Heart left ventricle (tissue), 16 donors: ENCODE data around the gene UBR3. TPM values are rescaled to one million over a fixed set of nuclear protein-coding genes. Genes with fewer than 3 reads are reported as not detected.
"Not testable (repeated sequence)": the region's sequence is repeated elsewhere in the genome, so short reads cannot be mapped to it uniquely, and the experiment has no call there.

ENCODE experiments used
- ATAC-seq, 4 donors: fragments of 200-7000 bp; cut with Tn5 transposase; one replicate each; pipeline ENCODE4 v1.9.1; 2020 to 2022; ENCODE audit warnings: moderate library complexity in 4 of 4, mild to moderate bottlenecking in 3 of 4, moderate number of reproducible peaks in 1 of 4
- DNase-seq, 5 donors: peaks; one replicate each; pipeline ENCODE4 v3.0.0-alpha.2; 2020
- H3K27ac ChIP-seq, 12 donors: fragments of 200-600 bp; sonication (generic) in 4 of 12; one replicate each; pipeline versions ENCODE4 v1.5.0 to v1.8.0; 2016 to 2022; ENCODE audit warnings: mild to moderate bottlenecking in 2 of 12
- H3K27me3 ChIP-seq, 9 donors: fragments of 200-600 bp; sonication (generic) in 2 of 9; one replicate each; pipeline versions ENCODE4 v1.5.1 to v1.8.0; 2016 to 2022; ENCODE audit warnings: mild to moderate bottlenecking in 3 of 9
- H3K36me3 ChIP-seq, 9 donors: fragments of 200-600 bp; sonication (generic) in 2 of 9; one replicate each; pipeline versions ENCODE4 v1.5.0 to v1.8.0; 2018 to 2022; ENCODE audit warnings: mild to moderate bottlenecking in 2 of 9
- H3K4me1 ChIP-seq, 12 donors: fragments of 200-600 bp; sonication (generic) in 4 of 12; one replicate each; pipeline versions ENCODE4 v1.5.0 to v1.8.0; 2016 to 2022; ENCODE audit warnings: mild to moderate bottlenecking in 3 of 12
- H3K4me3 ChIP-seq, 12 donors: fragments of 200-600 bp; sonication (generic) in 4 of 12; one replicate each; pipeline versions ENCODE4 v1.5.0 to v1.8.0; 2017 to 2022; ENCODE audit warnings: mild to moderate bottlenecking in 9 of 12, moderate library complexity in 4 of 12
- H3K9me3 ChIP-seq, 12 donors: fragments of 200-600 bp; sonication (generic) in 4 of 12; one replicate each; pipeline versions ENCODE4 v1.5.0 to v1.8.0; 2016 to 2022; ENCODE audit warnings: mild to moderate bottlenecking in 1 of 12
- CTCF ChIP-seq, 12 donors: fragments of 200-600 bp; sonication (generic) in 4 of 12; IDR thresholded peaks; one replicate each; pipeline versions ENCODE4 v1.5.0 to v1.8.0; 2018 to 2022; ENCODE audit warnings: antibody characterized with exemption in 12 of 12, mild to moderate bottlenecking in 5 of 12
- POLR2A ChIP-seq, 2 donors: fragments of 450-650 bp; IDR thresholded peaks; one replicate each; pipeline ENCODE4 v1.6.1; 2017; ENCODE audit warnings: antibody characterized with exemption in 2 of 2, mild to moderate bottlenecking in 2 of 2, moderate library complexity in 2 of 2
- WGBS, 4 donors: extraction: QIAGEN DNeasy Blood & Tissue Kit in 2 of 4; methylation state at CpG; one replicate each; pipeline versions ENCODE4 v1.1.5 to v1.1.7; 2013 to 2018; 5-methylcytosine and 5-hydroxymethylcytosine counted together
- intact Hi-C, 10 donors: fragments of 100-400 bp; cut with DNase I; formaldehyde crosslinking; loops; one replicate each; pipeline versions ENCODE4 v1.11.1 to v1.14.2; 2022
- polyA plus RNA-seq, 2 donors: library from polyadenylated mRNA; stranded (reverse); fragments of 200-250 nt; gene quantifications; one replicate each; pipeline ENCODE4 v1.2.3, GENCODE V29; 2013
- total RNA-seq, 9 donors: library from RNA; depleted of rRNA in 2 of 9; stranded (reverse); fragments of >200 nt in 2 of 9; fragmentation: NEBNext Ultra II Directional in 3 of 9; extraction: Animal tissue kit (Norgen Biotek cat#: 25700) in 3 of 9; gene quantifications; one replicate each; pipeline versions ENCODE4 v1.1.0 to v1.2.4, GENCODE V29; 2016 to 2023
- donor health status: ischemic (EF 13 %, LVEDD 7.1; RV severe dilation, severe dysfunction).
- donor health status: healthy with polysubstance abuse.
- donor health status: DM: no; HTN: yes; CAD: no.
- donor health status: DM: no; HTN: no; CAD: no.
- donor health status: ischemic (EF 25% LVEDD 6.9; RV normal size, moderate dysfunction).
- donor health status: ischemic (EF 25% LVEDD 5.7; RV mildly dilated, moderate dysfunction).
- donor health status: healthy.
- donor health status: DM: yes; HTN: yes; CAD: no.
- donor health status: ischemic (EF 35%, LVEDD 5.7; RV mildly dilated, moderate dysfunction).
- donor health status: nonischemic (EF 11% LVEDD 7.7; RV severe dilation, severe dysfunction).
- donor health status: DM: yes; HTN: yes; CAD: no.
- donor health status: PGD.
- donor health status: ischemic (EF 29% LVEDD 5.4; RV normal size, mild dysfunction).
- donor health status: nonischemic (EF 23%, LVEDD 6.1; RV moderate dilation, normal function).

The UBR3 gene
- total and polyA plus RNA-seq, 11 donors = 34.8 to 137 (median 106) TPM

- intact Hi-C loops = no loop called here
- Histone ChIP-seq H3K36me3 (peaks cover 0 to 91% (median 64%) of the 10 kb centered on the region in 9 donors), H3K27me3 (no peaks in the 10 kb centered on the region), H3K9me3 (no peaks in the 10 kb centered on the region), H3K27ac (no peak overlapping the region), H3K4me1 (peaks cover 0 to 22% (median 4%) of the 10 kb centered on the region in 12 donors), H3K4me3 (no peak overlapping the region)
- TF ChIP-seq POLR2A (IDR thresholded peaks at IDR 0.05) (no peak), CTCF (IDR thresholded peaks at IDR 0.05) (no peak)
- ATAC-seq (no peak), DNase-seq (no peak)
- 88 to 98% (median 95%) methylated on average over 1 of the region's 1 CpG for WGBS, 4 donors
Observed at GRCh38 chr2:169945515-169945914, 118.3 kb downstream of the UBR3 start.

- H3K36me3 ChIP-seq = peaks cover 0 to 90% (median 58%) of the 10 kb centered on the region in 9 donors
Observed at GRCh38 chr2:169946092-169946491, 118.8 kb downstream of the UBR3 start.

GRCh38 chr2:169946546-169946945 is 119.3 kb downstream of the UBR3 start:
- 95 to 98% (median 96%) methylated on average over 1 of the region's 1 CpG for WGBS, 4 donors
- DNase-seq (no peak), ATAC-seq (no peak)
- intact Hi-C loops = no loop called here
- H3K4me3 ChIP-seq = no peak overlapping the region
- H3K27ac ChIP-seq = no peak overlapping the region
- H3K9me3 ChIP-seq = no peaks in the 10 kb centered on the region
- H3K36me3 ChIP-seq = peaks cover 0 to 86% (median 58%) of the 10 kb centered on the region in 9 donors
- TF ChIP-seq POLR2A (IDR thresholded peaks at IDR 0.05) (no peak), CTCF (IDR thresholded peaks at IDR 0.05) (no peak)
- peaks cover 0 to 15% (median 0%) of the 10 kb centered on the region in 12 donors for H3K4me1 ChIP-seq
- no peaks in the 10 kb centered on the region for H3K27me3 ChIP-seq

More at GRCh38 chr2:169946092-169946491, 118.8 kb downstream of the UBR3 start:
- DNase-seq = no peak
- ATAC-seq = no peak
- no peaks in the 10 kb centered on the region for H3K27me3 ChIP-seq
- H3K4me3 ChIP-seq = no peak overlapping the region
- WGBS, 4 donors = 93 to 96% (median 94%) methylated on average over 2 of the region's 2 CpGs
- H3K4me1 ChIP-seq = peaks cover 0 to 18% (median 2%) of the 10 kb centered on the region in 12 donors
- H3K9me3 ChIP-seq = no peaks in the 10 kb centered on the region
- intact Hi-C loops = no loop called here
- TF ChIP-seq CTCF (IDR thresholded peaks at IDR 0.05) (no peak), POLR2A (IDR thresholded peaks at IDR 0.05) (no peak)
- H3K27ac ChIP-seq = no peak overlapping the region

- H3K27ac ChIP-seq = no peak overlapping the region
- no peak for TF ChIP-seq CTCF (IDR thresholded peaks at IDR 0.05)
- TF ChIP-seq POLR2A (IDR thresholded peaks at IDR 0.05) = no peak
- DNase-seq (no peak), ATAC-seq (no peak)
- H3K4me3 ChIP-seq = no peak overlapping the region
- intact Hi-C loops = no loop called here
- H3K27me3 ChIP-seq = no peaks in the 10 kb centered on the region
- H3K9me3 ChIP-seq = peaks cover 0 to 21% (median 0%) of the 10 kb centered on the region in 12 donors
- no peaks in the 10 kb centered on the region for H3K4me1 ChIP-seq
- peaks cover 0 to 56% (median 36%) of the 10 kb centered on the region in 9 donors for H3K36me3 ChIP-seq
Observed at GRCh38 chr2:169955940-169956339, 128.7 kb downstream of the UBR3 start.

- H3K9me3 ChIP-seq = peaks cover 0 to 21% (median 0%) of the 10 kb centered on the region in 12 donors
- H3K27ac ChIP-seq, ATAC-seq, H3K27me3 ChIP-seq, intact Hi-C loops, DNase-seq, H3K4me3 ChIP-seq: not testable (repeated sequence)
- H3K4me1 ChIP-seq = peaks cover 0 to 11% (median 0%) of the 10 kb centered on the region in 12 donors
- 96 to 99% (median 98%) methylated on average over 5 of the region's 5 CpGs for WGBS, 4 donors
- peaks cover 0 to 66% (median 49%) of the 10 kb centered on the region in 9 donors for H3K36me3 ChIP-seq
Observed at GRCh38 chr2:169957219-169957618, 130.0 kb downstream of the UBR3 start.
